IMR-90 (cell line): ENCODE results near the gene GALNT7. TPM values are rescaled to one million over a fixed set of nuclear protein-coding genes. Genes with fewer than 3 reads are reported as not detected.

ENCODE experiments used
- ATAC-seq: fragments of 200-7000 bp; cut with Tn5 transposase; 2 replicates; pipeline ENCODE4 v1.9.1; 2020; ENCODE audit warnings: low read depth, mild to moderate bottlenecking, moderate library complexity
- BruUV-seq: library from RNA; stranded (reverse); fragments of 400-500 nt; replicated peaks from 2 replicates; lab custom pipeline; 2021; lab: Mats Ljungman, UMichigan
- CTCF ChIA-PET: fragments of 300-600 bp; formaldehyde crosslinking; extraction: SDS; loops from one replicate; lab custom pipeline; 2021; ENCODE audit warnings: antibody characterized with exemption; lab: Yijun Ruan, JAX
- POLR2A ChIA-PET: fragments of 300-600 bp; sonication (Branson Sonifier 250); formaldehyde crosslinking; loops from one replicate; lab custom pipeline; 2022; ENCODE audit warnings: antibody characterized with exemption; ENCODE audit not compliant: unreplicated experiment; lab: Charles Lee
- DNase-seq: peaks from one replicate; pipeline ENCODE4 v3.0.0; 2013
- H2AFZ ChIP-seq: replicated peaks from 2 replicates; pipeline ENCODE3; 2013; ENCODE audit warnings: low read length, mild to moderate bottlenecking; ENCODE audit not compliant: poor library complexity
- H2AK5ac ChIP-seq: 2 replicates; pipeline ENCODE4 v1.6.1; 2013; ENCODE audit warnings: low read depth, low read length, inconsistent platforms
- H2AK9ac ChIP-seq: replicated peaks from 2 replicates; pipeline ENCODE3; 2013; ENCODE audit warnings: mild to moderate bottlenecking, low read depth, low read length, moderate library complexity; ENCODE audit not compliant: poor library complexity
- H2BK120ac ChIP-seq: 2 replicates; pipeline ENCODE4 v1.6.1; 2013; ENCODE audit warnings: low read depth, low read length, inconsistent platforms
- H2BK15ac ChIP-seq: 3 replicates; pipeline ENCODE4 v1.6.1; 2013; ENCODE audit warnings: low read depth, low read length, inconsistent platforms
- H2BK20ac ChIP-seq: 2 replicates; pipeline ENCODE4 v1.6.1; 2013; ENCODE audit warnings: low read depth, mild to moderate bottlenecking, inconsistent platforms, low read length, moderate library complexity
- H2BK5ac ChIP-seq: 2 replicates; pipeline ENCODE4 v1.6.1; 2013; ENCODE audit warnings: mild to moderate bottlenecking, low read depth, low read length, inconsistent platforms; ENCODE audit not compliant: poor library complexity, severe bottlenecking
- H3K14ac ChIP-seq: replicated peaks from 2 replicates; pipeline ENCODE4 v1.6.1; 2013; ENCODE audit warnings: low read depth, low read length, inconsistent platforms
- H3K18ac ChIP-seq: 2 replicates; pipeline ENCODE4 v1.6.1; 2013; ENCODE audit warnings: low read depth, low read length, control low read depth
- H3K23ac ChIP-seq: 2 replicates; pipeline ENCODE4 v1.6.1; 2013; ENCODE audit warnings: low read depth, low read length, inconsistent platforms
- H3K27ac ChIP-seq: 2 replicates; pipeline ENCODE4 v1.5.1; 2013; ENCODE audit warnings: mild to moderate bottlenecking, control low read depth, low read length; ENCODE audit not compliant: insufficient read depth
- H3K27me3 ChIP-seq: 2 replicates; pipeline ENCODE4 v1.6.1; 2013; ENCODE audit warnings: low read length; ENCODE audit not compliant: control insufficient read depth, insufficient read depth
- H3K36me3 ChIP-seq: 2 replicates; pipeline ENCODE4 v1.6.1; 2013; ENCODE audit warnings: low read length, mixed read lengths; ENCODE audit not compliant: control insufficient read depth, insufficient read depth
- H3K4ac ChIP-seq: 2 replicates; pipeline ENCODE4 v1.6.1; 2013; ENCODE audit warnings: low read depth, low read length, inconsistent platforms
- H3K4me1 ChIP-seq: 2 replicates; pipeline ENCODE4 v1.6.1; 2013; ENCODE audit warnings: low read length, mixed read lengths; ENCODE audit not compliant: control insufficient read depth, insufficient read depth
- H3K4me2 ChIP-seq: 2 replicates; pipeline ENCODE4 v1.6.1; 2013; ENCODE audit warnings: low read depth, mild to moderate bottlenecking, control low read depth, low read length, moderate library complexity
- H3K4me3 ChIP-seq: 2 replicates; pipeline ENCODE4 v1.5.1; 2013; ENCODE audit warnings: low read depth, mild to moderate bottlenecking, control low read depth, low read length, moderate library complexity; ENCODE audit not compliant: insufficient read depth
- H3K56ac ChIP-seq: 2 replicates; pipeline ENCODE4 v1.6.1; 2013; ENCODE audit warnings: low read length, inconsistent platforms; ENCODE audit not compliant: insufficient read depth; ENCODE audit errors: extremely low read depth
- H3K79me1 ChIP-seq, 2 experiments: 2 replicates each; pipeline ENCODE4 v1.6.1; 2013; ENCODE audit warnings: low read length in 2 of 2, inconsistent platforms in 1 of 2, low read depth in 1 of 2
- H3K9ac ChIP-seq: 2 replicates; pipeline ENCODE4 v1.6.1; 2013; ENCODE audit warnings: low read depth, low read length, control low read depth
- H3K9me1 ChIP-seq: 2 replicates; pipeline ENCODE4 v1.6.1; 2013; ENCODE audit warnings: low read length, inconsistent platforms; ENCODE audit not compliant: insufficient read depth
- H3K9me3 ChIP-seq: 2 replicates; pipeline ENCODE4 v1.6.1; 2013; ENCODE audit warnings: low read length; ENCODE audit not compliant: control insufficient read depth, insufficient read depth
- H4K20me1 ChIP-seq: 2 replicates; pipeline ENCODE4 v1.6.1; 2013; ENCODE audit warnings: low read length, inconsistent platforms; ENCODE audit not compliant: insufficient read depth
- H4K5ac ChIP-seq: 2 replicates; pipeline ENCODE4 v1.6.1; 2013; ENCODE audit warnings: mild to moderate bottlenecking, low read depth, low read length, control low read depth
- H4K8ac ChIP-seq, 2 experiments: 2 replicates each; pipeline ENCODE4 v1.6.1; 2013; ENCODE audit warnings: low read depth in 2 of 2, low read length in 2 of 2, control low read depth in 1 of 2, inconsistent platforms in 1 of 2
- H4K91ac ChIP-seq: 2 replicates; pipeline ENCODE4 v1.6.1; 2013; ENCODE audit warnings: low read depth, low read length, inconsistent platforms; ENCODE audit not compliant: insufficient read depth
- BHLHE40 ChIP-seq: fragments of 150-350 bp; IDR thresholded peaks from 2 replicates; pipeline ENCODE4 v1.6.1; 2016; ENCODE audit warnings: mild to moderate bottlenecking, low read depth, low read length
- CEBPB ChIP-seq: IDR thresholded peaks from 2 replicates; pipeline ENCODE4 v1.6.1; 2012; ENCODE audit warnings: low read depth, low read length, improper control_type of control experiment
- CHD1 ChIP-seq: IDR thresholded peaks from 2 replicates; pipeline ENCODE4 v1.6.1; 2012; ENCODE audit warnings: low read depth, low read length, improper control_type of control experiment
- FOS ChIP-seq: fragments of 150-350 bp; IDR thresholded peaks from 2 replicates; pipeline ENCODE4 v1.6.1; 2016; ENCODE audit warnings: low read depth, low read length
- MAFK ChIP-seq: IDR thresholded peaks from 2 replicates; pipeline ENCODE4 v1.6.1; 2012; ENCODE audit warnings: low read depth, low read length, improper control_type of control experiment
- MAZ ChIP-seq: IDR thresholded peaks from 2 replicates; pipeline ENCODE4 v1.6.1; 2012; ENCODE audit warnings: low read depth, mild to moderate bottlenecking, low read length, improper control_type of control experiment, moderate library complexity, borderline replicate concordance
- MXI1 ChIP-seq: IDR thresholded peaks from 2 replicates; pipeline ENCODE4 v1.6.1; 2012; ENCODE audit warnings: low read depth, mild to moderate bottlenecking, low read length, moderate library complexity, borderline replicate concordance
- NFE2L2 ChIP-seq: fragments of 150-350 bp; IDR thresholded peaks from 2 replicates; pipeline ENCODE4 v1.6.1; 2016; ENCODE audit warnings: low read depth, mild to moderate bottlenecking, low read length
- POLR2A ChIP-seq: IDR thresholded peaks from 2 replicates; pipeline ENCODE4 v1.6.1; 2012; ENCODE audit warnings: mild to moderate bottlenecking, low read depth, low read length
- RAD21 ChIP-seq: IDR thresholded peaks from 2 replicates; pipeline ENCODE4 v1.6.1; 2012; ENCODE audit warnings: low read length, improper control_type of control experiment
- RCOR1 ChIP-seq: IDR thresholded peaks from 2 replicates; pipeline ENCODE4 v1.6.1; 2012; ENCODE audit warnings: mild to moderate bottlenecking, low read length, improper control_type of control experiment; ENCODE audit not compliant: insufficient replicate concordance
- RFX5 ChIP-seq: IDR thresholded peaks from 2 replicates; pipeline ENCODE4 v1.8.0; 2012; ENCODE audit warnings: low read depth, mild to moderate bottlenecking, low read length, moderate library complexity
- SMC3 ChIP-seq: fragments of 150-350 bp; IDR thresholded peaks from 2 replicates; pipeline ENCODE4 v1.6.1; 2016; ENCODE audit warnings: low read depth, mild to moderate bottlenecking, antibody characterized with exemption, low read length, moderate library complexity
- WGBS, 2 experiments: methylation state at CpG; one replicate each; pipeline versions ENCODE4 v1.1.5 to v1.1.7; 2013; ENCODE audit warnings: missing lambda C conversion rate in 2 of 2; ENCODE audit not compliant: insufficient read length in 1 of 2; ENCODE audit errors: extremely low coverage in 2 of 2; 5-methylcytosine and 5-hydroxymethylcytosine counted together
- dilution Hi-C: fragments of 300-500 bp; cut with HindIII; formaldehyde crosslinking; loops from one replicate; pipeline ENCODE4 v1.14.3; 2018; ENCODE audit warnings: low sequenced_read_pairs; ENCODE audit not compliant: unreplicated experiment
- in situ Hi-C: fragments of 300-500 bp; cut with MboI; formaldehyde crosslinking; loops from 3 replicates; pipeline ENCODE4 v1.14.3; 2019; ENCODE audit warnings: low sequenced_read_pairs, inconsistent platforms, mixed read lengths
- intact Hi-C: fragments of 100-400 bp; cut with micrococcal nuclease; formaldehyde crosslinking; loops from 2 replicates; pipeline ENCODE4 v1.10.0; 2022
- polyA plus RNA-seq, 3 experiments: library from polyadenylated mRNA; depleted of rRNA; stranded (reverse); fragments of >200 nt; gene quantifications; 2 replicates each; pipeline ENCODE4 v1.2.3, GENCODE V29; 2012; ENCODE audit warnings: low replicate concordance in 1 of 3
- total RNA-seq: library from RNA; depleted of rRNA; stranded (reverse); fragments of >200 nt; gene quantifications from 2 replicates; pipeline ENCODE4 v1.2.3, GENCODE V29; 2012
- TF ChIP-seq, protein P1 (sequence below): conservative IDR thresholded peaks from 2 replicates; pipeline ENCODE4 v1.5.1; 2012; ENCODE audit warnings: mild to moderate bottlenecking, low read depth, low read length, improper control_type of control experiment
- TF ChIP-seq, protein P2 (sequence below): fragments of 150-350 bp; IDR thresholded peaks from 2 replicates; pipeline ENCODE4 v1.6.1; 2017; ENCODE audit warnings: mild to moderate bottlenecking, antibody characterized with exemption, low read length, low read depth
- TF ChIP-seq, protein P3 (sequence below): fragments of 150-350 bp; IDR thresholded peaks from 2 replicates; pipeline ENCODE4 v1.6.1; 2016; ENCODE audit warnings: low read depth, mild to moderate bottlenecking, low read length, moderate library complexity, borderline replicate concordance

GALNT7 gene
- total and polyA plus RNA-seq, 2 of the 4 experiments (the other 2 are of a cell fraction) = 19.1 to 31.2 TPM

DNA sequence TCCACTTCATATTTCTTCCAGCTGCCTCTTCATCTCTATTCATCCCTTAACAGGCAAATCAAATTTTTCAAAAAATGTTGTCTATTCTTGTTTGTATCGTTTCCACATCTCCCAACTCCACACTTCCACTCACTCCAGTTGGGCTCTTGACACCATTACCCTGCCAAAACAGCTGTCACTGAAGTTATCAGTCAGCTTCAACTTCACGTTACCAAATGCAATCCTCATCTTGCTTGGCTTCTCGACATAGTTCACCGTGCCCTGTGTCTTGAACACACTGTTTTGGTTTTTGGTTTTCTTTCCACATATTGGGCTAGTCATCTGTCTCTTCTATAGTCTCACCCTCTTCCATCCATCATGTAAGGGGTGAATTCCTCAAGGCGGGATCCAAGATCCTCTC lies 65.2 kb downstream of the GALNT7 start:
- no peak overlapping the region for H2BK20ac ChIP-seq
- H3K18ac ChIP-seq = no peak overlapping the region
- H3K14ac ChIP-seq = no peak overlapping the region
- no peak overlapping the region for H3K4ac ChIP-seq
- in situ Hi-C loops = no loop called here
- H4K20me1 ChIP-seq = no peaks in the 10 kb centered on the region
- dilution Hi-C loops = no loop called here
- H4K8ac ChIP-seq = no peak overlapping the region
- H3K27me3 ChIP-seq = no peaks in the 10 kb centered on the region
- H4K5ac ChIP-seq = no peak overlapping the region
- no peak overlapping the region for H2AFZ ChIP-seq
- peaks cover 2% of the 10 kb centered on the region; the same call in 1 of the 2 replicates for H3K9me1 ChIP-seq
- no peak overlapping the region for H2AK9ac ChIP-seq
- no peak overlapping the region for H3K9ac ChIP-seq
- WGBS, 2 experiments = 67% methylated on average over 2 of the region's 5 CpGs; no CpG with 5 or more reads in 1 of the 2 experiments
- no peaks in the 10 kb centered on the region for H3K36me3 ChIP-seq
- ChIA-PET POLR2A (no interaction called here), CTCF (no interaction called here)
- H2BK15ac ChIP-seq = no peak overlapping the region
- no peak overlapping the region for H4K91ac ChIP-seq
- no TSS peak for BruUV-seq
- no peak overlapping the region for H2BK5ac ChIP-seq
- H3K23ac ChIP-seq = no peak overlapping the region
- no peak overlapping the region for H3K4me3 ChIP-seq
- no peak for DNase-seq
- no peak overlapping the region for H3K4me2 ChIP-seq
- H3K56ac ChIP-seq = no peak overlapping the region
- H2BK120ac ChIP-seq = no peak overlapping the region
- H3K9me3 ChIP-seq = no peaks in the 10 kb centered on the region
- TF ChIP-seq RAD21 (no peak), MXI1 (no peak), POLR2A (no peak), SMC3 (no peak), NFE2L2 (no peak), MAZ (no peak), CEBPB (no peak), BHLHE40 (no peak), RCOR1 (no peak), CHD1 (no peak), FOS (no peak), RFX5 (no peak), MAFK (no peak)
- TF ChIP-seq, protein P1, sequence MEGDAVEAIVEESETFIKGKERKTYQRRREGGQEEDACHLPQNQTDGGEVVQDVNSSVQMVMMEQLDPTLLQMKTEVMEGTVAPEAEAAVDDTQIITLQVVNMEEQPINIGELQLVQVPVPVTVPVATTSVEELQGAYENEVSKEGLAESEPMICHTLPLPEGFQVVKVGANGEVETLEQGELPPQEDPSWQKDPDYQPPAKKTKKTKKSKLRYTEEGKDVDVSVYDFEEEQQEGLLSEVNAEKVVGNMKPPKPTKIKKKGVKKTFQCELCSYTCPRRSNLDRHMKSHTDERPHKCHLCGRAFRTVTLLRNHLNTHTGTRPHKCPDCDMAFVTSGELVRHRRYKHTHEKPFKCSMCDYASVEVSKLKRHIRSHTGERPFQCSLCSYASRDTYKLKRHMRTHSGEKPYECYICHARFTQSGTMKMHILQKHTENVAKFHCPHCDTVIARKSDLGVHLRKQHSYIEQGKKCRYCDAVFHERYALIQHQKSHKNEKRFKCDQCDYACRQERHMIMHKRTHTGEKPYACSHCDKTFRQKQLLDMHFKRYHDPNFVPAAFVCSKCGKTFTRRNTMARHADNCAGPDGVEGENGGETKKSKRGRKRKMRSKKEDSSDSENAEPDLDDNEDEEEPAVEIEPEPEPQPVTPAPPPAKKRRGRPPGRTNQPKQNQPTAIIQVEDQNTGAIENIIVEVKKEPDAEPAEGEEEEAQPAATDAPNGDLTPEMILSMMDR = no peak
- TF ChIP-seq, protein P2, sequence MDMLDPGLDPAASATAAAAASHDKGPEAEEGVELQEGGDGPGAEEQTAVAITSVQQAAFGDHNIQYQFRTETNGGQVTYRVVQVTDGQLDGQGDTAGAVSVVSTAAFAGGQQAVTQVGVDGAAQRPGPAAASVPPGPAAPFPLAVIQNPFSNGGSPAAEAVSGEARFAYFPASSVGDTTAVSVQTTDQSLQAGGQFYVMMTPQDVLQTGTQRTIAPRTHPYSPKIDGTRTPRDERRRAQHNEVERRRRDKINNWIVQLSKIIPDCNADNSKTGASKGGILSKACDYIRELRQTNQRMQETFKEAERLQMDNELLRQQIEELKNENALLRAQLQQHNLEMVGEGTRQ = no peak
- TF ChIP-seq, protein P3, sequence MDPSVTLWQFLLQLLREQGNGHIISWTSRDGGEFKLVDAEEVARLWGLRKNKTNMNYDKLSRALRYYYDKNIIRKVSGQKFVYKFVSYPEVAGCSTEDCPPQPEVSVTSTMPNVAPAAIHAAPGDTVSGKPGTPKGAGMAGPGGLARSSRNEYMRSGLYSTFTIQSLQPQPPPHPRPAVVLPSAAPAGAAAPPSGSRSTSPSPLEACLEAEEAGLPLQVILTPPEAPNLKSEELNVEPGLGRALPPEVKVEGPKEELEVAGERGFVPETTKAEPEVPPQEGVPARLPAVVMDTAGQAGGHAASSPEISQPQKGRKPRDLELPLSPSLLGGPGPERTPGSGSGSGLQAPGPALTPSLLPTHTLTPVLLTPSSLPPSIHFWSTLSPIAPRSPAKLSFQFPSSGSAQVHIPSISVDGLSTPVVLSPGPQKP = no peak
- H3K79me1 ChIP-seq = peaks cover 0 to 2% of the 10 kb centered on the region in 2 experiments; a peak in 1 of 4 replicates
- intact Hi-C loops = no loop called here
- no peak for ATAC-seq
- H2AK5ac ChIP-seq = no peak overlapping the region
- H3K27ac ChIP-seq = no peak overlapping the region
- H3K4me1 ChIP-seq = no peaks in the 10 kb centered on the region
